HEK293T (cell line): ENCODE results near the gene KIAA1191.

Source experiments
- ARNT ChIP-seq: fragments of 450-650 bp; IDR thresholded peaks from 2 replicates; pipeline ENCODE4 v1.6.1; 2017; ENCODE audit warnings: mild to moderate bottlenecking
- BHLHE40 ChIP-seq: fragments of 450-650 bp; IDR thresholded peaks from 2 replicates; pipeline ENCODE4 v1.6.1; 2016; ENCODE audit warnings: mild to moderate bottlenecking, moderate library complexity, borderline replicate concordance
- ELF4 ChIP-seq: fragments of 450-650 bp; IDR thresholded peaks from 2 replicates; pipeline ENCODE4 v1.6.1; 2017; ENCODE audit warnings: antibody characterized with exemption
- FOXA1 ChIP-seq: fragments of 450-650 bp; IDR thresholded peaks from 2 replicates; pipeline ENCODE4 v1.6.1; 2016; ENCODE audit warnings: mild to moderate bottlenecking
- FOXK2 ChIP-seq: fragments of 450-650 bp; IDR thresholded peaks from 2 replicates; pipeline ENCODE4 v1.6.1; 2016; ENCODE audit warnings: mild to moderate bottlenecking
- FOXM1 ChIP-seq: fragments of 450-650 bp; IDR thresholded peaks from 2 replicates; pipeline ENCODE4 v1.6.1; 2017; ENCODE audit warnings: mild to moderate bottlenecking, borderline replicate concordance
- HDGF ChIP-seq: fragments of 450-650 bp; IDR thresholded peaks from 2 replicates; pipeline ENCODE4 v1.6.1; 2017; ENCODE audit warnings: antibody characterized with exemption, borderline replicate concordance
- NFRKB ChIP-seq: fragments of 450-650 bp; IDR thresholded peaks from 2 replicates; pipeline ENCODE4 v1.6.1; 2016; ENCODE audit warnings: mild to moderate bottlenecking, moderate library complexity
- PKNOX1 ChIP-seq: fragments of 450-650 bp; IDR thresholded peaks from 2 replicates; pipeline ENCODE4 v1.6.1; 2016
- SP1 ChIP-seq: fragments of 450-650 bp; IDR thresholded peaks from 2 replicates; pipeline ENCODE4 v1.6.1; 2017
- SUZ12 ChIP-seq: fragments of 450-650 bp; IDR thresholded peaks from 2 replicates; pipeline ENCODE4 v1.6.1; 2016; ENCODE audit warnings: mild to moderate bottlenecking
- TARDBP ChIP-seq: fragments of 450-650 bp; IDR thresholded peaks from 2 replicates; pipeline ENCODE4 v1.6.1; 2016
- ZNF384 ChIP-seq: fragments of 450-650 bp; IDR thresholded peaks from 2 replicates; pipeline ENCODE4 v1.6.1; 2016

- TF ChIP-seq BHLHE40: no peak
- no peak for TF ChIP-seq SUZ12
- TF ChIP-seq ARNT: no peak
- no peak for TF ChIP-seq SP1
- no peak for TF ChIP-seq FOXA1
- TF ChIP-seq ELF4: no peak
- no peak for TF ChIP-seq FOXK2
- TF ChIP-seq HDGF: no peak
- TF ChIP-seq FOXM1: no peak
- no peak for TF ChIP-seq NFRKB
- no peak for TF ChIP-seq ZNF384
- TF ChIP-seq TARDBP: no peak
- no peak for TF ChIP-seq PKNOX1
Measured at GRCh38 chr5:176391999-176392398, 30.4 kb upstream of the KIAA1191 start.
